HepG2 (cell line): ENCODE results near the gene HAPLN2. TPM values are rescaled to one million over a fixed set of nuclear protein-coding genes. Genes with fewer than 3 reads are reported as not detected.

Experiments
- AKNA ChIP-seq: sonication (generic); formaldehyde crosslinking; IDR thresholded peaks from 2 replicates; pipeline ENCODE4 v1.4.0; 2020; ENCODE audit warnings: missing genetic modification reagents, borderline replicate concordance
- ATF5 ChIP-seq: sonication (generic); formaldehyde crosslinking; IDR thresholded peaks from 2 replicates; pipeline ENCODE4 v1.4.0; 2020; ENCODE audit warnings: mild to moderate bottlenecking, low read depth, missing genetic modification reagents
- EZH2 ChIP-seq: conservative IDR thresholded peaks from 2 replicates; pipeline ENCODE4 v1.6.1; 2012; ENCODE audit warnings: mild to moderate bottlenecking, low read depth, low read length, moderate library complexity
- GMEB2 ChIP-seq: IDR thresholded peaks from 2 replicates; pipeline ENCODE4 v1.6.1; 2016; ENCODE audit warnings: missing biosample characterization, missing genetic modification reagents, low read depth
- HOXA7 ChIP-seq: sonication (generic); formaldehyde crosslinking; IDR thresholded peaks from 2 replicates; pipeline ENCODE4 v1.8.1; 2022; ENCODE audit warnings: mild to moderate bottlenecking, missing genetic modification reagents, moderate library complexity
- JUN ChIP-seq: sonication (generic); formaldehyde crosslinking; IDR thresholded peaks from 2 replicates; pipeline ENCODE4 v1.4.0; 2020; ENCODE audit warnings: mild to moderate bottlenecking, missing genetic modification reagents
- MBD4 ChIP-seq: IDR thresholded peaks from 2 replicates; pipeline ENCODE4 v1.6.1; 2012; ENCODE audit warnings: low read length, inconsistent platforms, borderline replicate concordance
- MIER2 ChIP-seq: IDR thresholded peaks from 2 replicates; pipeline ENCODE4 v1.6.1; 2016; ENCODE audit warnings: missing biosample characterization, missing genetic modification reagents
- RBM22 ChIP-seq: fragments of 200-400 bp; formaldehyde crosslinking; optimal IDR thresholded peaks from 2 replicates; pipeline ENCODE3; 2017; ENCODE audit warnings: mild to moderate bottlenecking, low read length, moderate library complexity
- REL ChIP-seq: sonication (generic); formaldehyde crosslinking; conservative IDR thresholded peaks from 2 replicates; pipeline ENCODE4 v1.8.0; 2022; ENCODE audit warnings: mild to moderate bottlenecking, missing genetic modification reagents, moderate library complexity
- REPIN1 ChIP-seq: sonication (generic); formaldehyde crosslinking; IDR thresholded peaks from 2 replicates; pipeline ENCODE4 v1.8.0; 2022; ENCODE audit warnings: missing genetic modification reagents, low read depth, mild to moderate bottlenecking, borderline replicate concordance
- ZBTB20 ChIP-seq: sonication (generic); formaldehyde crosslinking; IDR thresholded peaks from 2 replicates; pipeline ENCODE4 v1.8.1; 2023; ENCODE audit warnings: missing genetic modification reagents, low read depth, mild to moderate bottlenecking, borderline replicate concordance
- ZBTB21 ChIP-seq: sonication (generic); formaldehyde crosslinking; IDR thresholded peaks from 2 replicates; pipeline ENCODE4 v1.4.0; 2020; ENCODE audit warnings: missing genetic modification reagents
- ZMYM2 ChIP-seq: sonication (generic); formaldehyde crosslinking; IDR thresholded peaks from 2 replicates; pipeline ENCODE4 v1.8.0; 2022; ENCODE audit warnings: mild to moderate bottlenecking, missing genetic modification reagents
- ZNF296 ChIP-seq: sonication (generic); formaldehyde crosslinking; conservative IDR thresholded peaks from 2 replicates; pipeline ENCODE4 v1.5.0; 2020; ENCODE audit warnings: mild to moderate bottlenecking, missing genetic modification reagents
- ZNF773 ChIP-seq: sonication (generic); formaldehyde crosslinking; IDR thresholded peaks from 2 replicates; pipeline ENCODE4 v1.4.0; 2020; ENCODE audit warnings: missing genetic modification reagents, borderline replicate concordance
- ZNF780A ChIP-seq: sonication (generic); formaldehyde crosslinking; IDR thresholded peaks from 2 replicates; pipeline ENCODE4 v1.8.0; 2022; ENCODE audit warnings: mild to moderate bottlenecking, missing genetic modification reagents, moderate library complexity
- ZNF891 ChIP-seq: sonication (generic); formaldehyde crosslinking; IDR thresholded peaks from 2 replicates; pipeline ENCODE4 v1.5.0; 2020; ENCODE audit warnings: mild to moderate bottlenecking, missing genetic modification reagents
- polyA plus RNA-seq, 8 experiments: library from polyadenylated mRNA; depleted of rRNA in 3 of 8; stranded (reverse) in 7 of 8; unstranded in 1 of 8; fragments of >200 nt; fragmentation: Illumina TruSeq in 4 of 8; extraction: Trizol in 4 of 8; gene quantifications; 2 replicates each; pipeline versions ENCODE4 v1.2.1 to v1.2.3, GENCODE V29; 2011 to 2016; ENCODE audit warnings: low read depth in 4 of 8, missing spikeins in 1 of 8, mixed read lengths in 1 of 8; ENCODE audit not compliant: insufficient read depth in 1 of 8
- total RNA-seq, 5 experiments: library from RNA; depleted of rRNA; stranded (reverse); fragments of >200 nt; fragmentation: Illumina TruSeq; extraction: Trizol; gene quantifications; 2 replicates each; pipeline ENCODE4 v1.2.3, GENCODE V29; 2016; ENCODE audit warnings: low read depth in 1 of 5
- TF ChIP-seq, protein P1 (sequence below): IDR thresholded peaks from 2 replicates; pipeline ENCODE4 v1.4.0; 2020; ENCODE audit warnings: mild to moderate bottlenecking, missing genetic modification reagents

HAPLN2 gene
- total and polyA plus RNA-seq, 2 of the 13 experiments (the other 11 are each of a cell fraction or from before 2014, with no cell fraction given) = not detected

DNA sequence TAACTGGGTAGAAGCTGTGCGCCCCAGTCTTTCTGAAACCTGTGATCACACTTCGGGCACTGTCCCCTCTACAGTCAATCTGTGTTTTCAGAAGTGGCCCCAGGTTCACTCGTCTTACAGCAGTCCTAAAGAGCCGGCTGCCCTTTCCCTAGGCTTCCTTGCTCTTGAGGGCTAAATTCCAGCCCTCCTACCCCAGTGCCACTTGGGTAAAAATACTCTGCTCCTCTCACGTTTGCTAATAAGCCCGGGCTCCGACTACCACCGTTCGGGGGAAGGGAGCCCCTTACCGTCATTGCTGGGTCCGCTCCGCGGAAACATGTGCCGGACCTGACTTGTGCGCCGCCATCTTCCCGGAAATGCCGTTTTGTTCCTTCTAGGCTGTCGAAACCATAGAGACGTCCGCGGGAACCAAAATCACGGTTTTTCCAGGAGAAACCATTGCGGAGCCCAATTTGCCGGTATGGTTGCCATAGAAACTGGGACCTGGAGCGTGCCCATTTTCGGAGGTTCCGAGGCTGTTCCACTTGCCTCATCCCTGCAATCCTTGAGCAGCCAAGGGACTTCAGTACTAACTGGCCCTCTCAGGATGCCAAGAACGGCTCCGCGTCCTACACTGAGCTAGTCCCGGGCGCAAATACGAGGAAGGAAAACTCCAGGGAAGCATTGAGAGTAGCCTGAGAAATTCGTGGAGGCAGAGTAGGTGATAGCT is 17.9 kb upstream of the HAPLN2 start, which contains the start of gene GPATCH4 (continued):
- TF ChIP-seq, protein P1, sequence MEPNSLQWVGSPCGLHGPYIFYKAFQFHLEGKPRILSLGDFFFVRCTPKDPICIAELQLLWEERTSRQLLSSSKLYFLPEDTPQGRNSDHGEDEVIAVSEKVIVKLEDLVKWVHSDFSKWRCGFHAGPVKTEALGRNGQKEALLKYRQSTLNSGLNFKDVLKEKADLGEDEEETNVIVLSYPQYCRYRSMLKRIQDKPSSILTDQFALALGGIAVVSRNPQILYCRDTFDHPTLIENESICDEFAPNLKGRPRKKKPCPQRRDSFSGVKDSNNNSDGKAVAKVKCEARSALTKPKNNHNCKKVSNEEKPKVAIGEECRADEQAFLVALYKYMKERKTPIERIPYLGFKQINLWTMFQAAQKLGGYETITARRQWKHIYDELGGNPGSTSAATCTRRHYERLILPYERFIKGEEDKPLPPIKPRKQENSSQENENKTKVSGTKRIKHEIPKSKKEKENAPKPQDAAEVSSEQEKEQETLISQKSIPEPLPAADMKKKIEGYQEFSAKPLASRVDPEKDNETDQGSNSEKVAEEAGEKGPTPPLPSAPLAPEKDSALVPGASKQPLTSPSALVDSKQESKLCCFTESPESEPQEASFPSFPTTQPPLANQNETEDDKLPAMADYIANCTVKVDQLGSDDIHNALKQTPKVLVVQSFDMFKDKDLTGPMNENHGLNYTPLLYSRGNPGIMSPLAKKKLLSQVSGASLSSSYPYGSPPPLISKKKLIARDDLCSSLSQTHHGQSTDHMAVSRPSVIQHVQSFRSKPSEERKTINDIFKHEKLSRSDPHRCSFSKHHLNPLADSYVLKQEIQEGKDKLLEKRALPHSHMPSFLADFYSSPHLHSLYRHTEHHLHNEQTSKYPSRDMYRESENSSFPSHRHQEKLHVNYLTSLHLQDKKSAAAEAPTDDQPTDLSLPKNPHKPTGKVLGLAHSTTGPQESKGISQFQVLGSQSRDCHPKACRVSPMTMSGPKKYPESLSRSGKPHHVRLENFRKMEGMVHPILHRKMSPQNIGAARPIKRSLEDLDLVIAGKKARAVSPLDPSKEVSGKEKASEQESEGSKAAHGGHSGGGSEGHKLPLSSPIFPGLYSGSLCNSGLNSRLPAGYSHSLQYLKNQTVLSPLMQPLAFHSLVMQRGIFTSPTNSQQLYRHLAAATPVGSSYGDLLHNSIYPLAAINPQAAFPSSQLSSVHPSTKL (CRISPR knock-in tag) = peak; percentile 48
- TF ChIP-seq REPIN1 (CRISPR knock-in tag) = no peak
- TF ChIP-seq ZNF780A (CRISPR knock-in tag) = no peak
- no peak for TF ChIP-seq ZNF296 (CRISPR knock-in tag)
- TF ChIP-seq ZBTB20 (CRISPR knock-in tag) = no peak
- TF ChIP-seq ZNF773 (CRISPR knock-in tag) = peak; percentile 54; the same call in 1 of the 2 replicates
- no peak for TF ChIP-seq JUN (CRISPR knock-in tag)
- TF ChIP-seq MIER2 = no peak
- peak; percentile 54; the same call in 1 of the 2 replicates for TF ChIP-seq REL (CRISPR knock-in tag)
- no peak for TF ChIP-seq GMEB2 (CRISPR knock-in tag)
- no peak for TF ChIP-seq EZH2
- no peak; the same call in 1 of the 2 replicates for TF ChIP-seq ATF5 (CRISPR knock-in tag)
- TF ChIP-seq ZBTB21 (CRISPR knock-in tag) = no peak
- TF ChIP-seq AKNA (CRISPR knock-in tag) = 0 out of 2 replicates have a peak, but pooled peaks have one; percentile 26
- TF ChIP-seq ZMYM2 = no peak
- no peak for TF ChIP-seq ZNF891
- TF ChIP-seq MBD4 = no peak
- no peak for TF ChIP-seq HOXA7 (CRISPR knock-in tag)
- TF ChIP-seq RBM22 = no peak
